Loucy (cell line): ENCODE measurements around the gene CD84.

Source experiments
- EZH2phosphoT487 ChIP-seq: fragments of 200-600 bp; IDR thresholded peaks from 2 replicates; pipeline ENCODE4 v1.6.1; 2018; ENCODE audit warnings: antibody characterized with exemption, mild to moderate bottlenecking, moderate library complexity, borderline replicate concordance
- TF ChIP-seq, protein P1 (sequence below): fragments of 200-600 bp; sonication (generic); conservative IDR thresholded peaks from 2 replicates; pipeline ENCODE4 v1.5.1; 2014; ENCODE audit warnings: mild to moderate bottlenecking, antibody characterized with exemption, low read length

DNA sequence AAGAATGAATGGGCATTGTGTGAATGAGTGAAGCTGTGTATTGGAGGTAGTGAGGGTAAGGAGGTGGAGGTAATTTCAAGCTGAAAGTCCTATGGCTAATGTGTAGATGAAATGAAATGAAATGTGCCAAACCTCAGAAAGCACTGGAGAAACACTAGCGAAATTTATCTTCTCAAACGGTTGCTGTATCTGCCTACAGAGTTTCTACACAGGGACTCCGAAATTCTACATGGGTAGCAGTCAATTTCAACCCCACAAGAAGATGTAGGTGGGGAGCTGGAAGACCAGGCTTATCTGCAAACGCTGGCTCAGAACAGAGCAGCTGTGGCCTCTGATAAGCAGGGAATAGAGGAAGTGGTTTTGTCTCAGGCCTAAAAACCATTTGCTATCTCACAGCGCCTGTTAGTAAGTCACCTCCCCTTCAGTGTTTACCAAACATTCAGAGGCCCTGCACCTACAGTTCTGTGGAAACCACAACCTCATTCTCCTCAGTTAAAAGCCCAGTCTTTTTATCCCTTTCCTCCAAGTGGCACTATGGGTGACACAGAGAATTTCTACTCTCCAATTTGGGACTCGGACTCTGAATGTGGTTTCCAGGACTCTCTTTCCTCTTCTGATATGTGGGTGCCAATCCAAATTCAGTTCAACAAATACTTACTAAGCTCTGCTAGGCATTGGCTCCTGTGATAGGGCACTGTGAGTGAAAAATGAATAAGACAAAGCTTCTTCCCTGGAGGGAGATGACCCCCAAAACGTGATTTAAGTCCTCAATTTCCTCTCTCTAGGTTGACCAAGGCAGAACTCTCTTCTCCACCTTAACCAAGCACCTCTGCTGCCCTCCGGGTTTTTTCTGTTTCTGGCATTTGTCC is 39.1 kb downstream of the CD84 start:
- TF ChIP-seq, protein P1, sequence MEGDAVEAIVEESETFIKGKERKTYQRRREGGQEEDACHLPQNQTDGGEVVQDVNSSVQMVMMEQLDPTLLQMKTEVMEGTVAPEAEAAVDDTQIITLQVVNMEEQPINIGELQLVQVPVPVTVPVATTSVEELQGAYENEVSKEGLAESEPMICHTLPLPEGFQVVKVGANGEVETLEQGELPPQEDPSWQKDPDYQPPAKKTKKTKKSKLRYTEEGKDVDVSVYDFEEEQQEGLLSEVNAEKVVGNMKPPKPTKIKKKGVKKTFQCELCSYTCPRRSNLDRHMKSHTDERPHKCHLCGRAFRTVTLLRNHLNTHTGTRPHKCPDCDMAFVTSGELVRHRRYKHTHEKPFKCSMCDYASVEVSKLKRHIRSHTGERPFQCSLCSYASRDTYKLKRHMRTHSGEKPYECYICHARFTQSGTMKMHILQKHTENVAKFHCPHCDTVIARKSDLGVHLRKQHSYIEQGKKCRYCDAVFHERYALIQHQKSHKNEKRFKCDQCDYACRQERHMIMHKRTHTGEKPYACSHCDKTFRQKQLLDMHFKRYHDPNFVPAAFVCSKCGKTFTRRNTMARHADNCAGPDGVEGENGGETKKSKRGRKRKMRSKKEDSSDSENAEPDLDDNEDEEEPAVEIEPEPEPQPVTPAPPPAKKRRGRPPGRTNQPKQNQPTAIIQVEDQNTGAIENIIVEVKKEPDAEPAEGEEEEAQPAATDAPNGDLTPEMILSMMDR = no peak
- no peak for TF ChIP-seq EZH2phosphoT487
